ENCODE results near the gene ASB7.

DNA sequence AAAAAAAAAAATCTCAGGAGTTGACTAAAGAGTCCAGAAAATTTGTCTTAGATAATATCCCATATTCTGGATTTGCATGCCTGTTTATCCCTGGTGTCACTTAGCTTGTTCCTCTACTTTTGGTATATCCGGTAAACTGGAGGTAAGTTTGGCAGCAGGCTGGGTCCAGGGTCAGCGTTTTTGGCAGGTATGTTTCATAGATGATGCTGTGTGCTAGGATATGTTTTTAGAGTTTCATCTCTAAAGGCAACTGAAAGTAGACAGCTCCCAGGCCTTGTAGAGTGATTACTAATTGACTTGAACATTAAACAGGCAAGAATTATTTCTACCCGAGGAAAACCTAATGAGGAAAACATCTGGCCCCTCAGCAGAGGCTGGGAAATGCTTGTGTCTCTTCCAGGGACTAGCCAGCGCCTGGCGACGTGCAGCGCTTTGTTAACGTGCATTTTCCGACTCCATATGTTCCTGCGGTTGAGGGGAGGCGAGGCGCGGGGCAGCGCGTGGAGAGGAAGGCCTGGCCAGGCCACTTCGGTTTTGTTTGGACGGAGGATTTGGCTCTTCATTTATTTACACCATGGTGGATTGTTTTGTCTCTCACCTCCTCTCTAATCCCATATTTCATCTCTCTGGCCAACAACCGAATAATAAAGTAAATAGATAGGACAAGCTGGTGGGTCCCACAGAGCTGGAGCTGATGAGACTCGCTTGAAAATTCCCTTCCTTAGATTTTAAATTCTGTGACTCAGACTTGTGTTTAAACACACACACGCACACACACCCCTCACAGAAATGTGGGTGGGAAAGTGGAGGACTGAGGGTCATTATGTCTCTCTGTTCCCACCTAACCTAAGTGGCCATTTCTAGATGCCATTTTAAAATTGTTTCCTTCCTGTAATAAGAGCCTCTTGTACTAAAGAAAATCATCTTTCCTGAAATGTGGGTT, 65.3 kb downstream of the ASB7 start:
- TF ChIP-seq, protein P1, sequence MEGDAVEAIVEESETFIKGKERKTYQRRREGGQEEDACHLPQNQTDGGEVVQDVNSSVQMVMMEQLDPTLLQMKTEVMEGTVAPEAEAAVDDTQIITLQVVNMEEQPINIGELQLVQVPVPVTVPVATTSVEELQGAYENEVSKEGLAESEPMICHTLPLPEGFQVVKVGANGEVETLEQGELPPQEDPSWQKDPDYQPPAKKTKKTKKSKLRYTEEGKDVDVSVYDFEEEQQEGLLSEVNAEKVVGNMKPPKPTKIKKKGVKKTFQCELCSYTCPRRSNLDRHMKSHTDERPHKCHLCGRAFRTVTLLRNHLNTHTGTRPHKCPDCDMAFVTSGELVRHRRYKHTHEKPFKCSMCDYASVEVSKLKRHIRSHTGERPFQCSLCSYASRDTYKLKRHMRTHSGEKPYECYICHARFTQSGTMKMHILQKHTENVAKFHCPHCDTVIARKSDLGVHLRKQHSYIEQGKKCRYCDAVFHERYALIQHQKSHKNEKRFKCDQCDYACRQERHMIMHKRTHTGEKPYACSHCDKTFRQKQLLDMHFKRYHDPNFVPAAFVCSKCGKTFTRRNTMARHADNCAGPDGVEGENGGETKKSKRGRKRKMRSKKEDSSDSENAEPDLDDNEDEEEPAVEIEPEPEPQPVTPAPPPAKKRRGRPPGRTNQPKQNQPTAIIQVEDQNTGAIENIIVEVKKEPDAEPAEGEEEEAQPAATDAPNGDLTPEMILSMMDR (IDR thresholded peaks at IDR 0.05), result no peak
- TF ChIP-seq POLR2A (IDR thresholded peaks at IDR 0.05), result no peak
- TF ChIP-seq EP300 (IDR thresholded peaks at IDR 0.05), result no peak
